Measurements from ENCODE around the gene ITGB4.
"Not testable (repeated sequence)": the region's sequence is repeated elsewhere in the genome, so short reads cannot be mapped to it uniquely, and the experiment has no call there.

The ITGB4 gene

DNA sequence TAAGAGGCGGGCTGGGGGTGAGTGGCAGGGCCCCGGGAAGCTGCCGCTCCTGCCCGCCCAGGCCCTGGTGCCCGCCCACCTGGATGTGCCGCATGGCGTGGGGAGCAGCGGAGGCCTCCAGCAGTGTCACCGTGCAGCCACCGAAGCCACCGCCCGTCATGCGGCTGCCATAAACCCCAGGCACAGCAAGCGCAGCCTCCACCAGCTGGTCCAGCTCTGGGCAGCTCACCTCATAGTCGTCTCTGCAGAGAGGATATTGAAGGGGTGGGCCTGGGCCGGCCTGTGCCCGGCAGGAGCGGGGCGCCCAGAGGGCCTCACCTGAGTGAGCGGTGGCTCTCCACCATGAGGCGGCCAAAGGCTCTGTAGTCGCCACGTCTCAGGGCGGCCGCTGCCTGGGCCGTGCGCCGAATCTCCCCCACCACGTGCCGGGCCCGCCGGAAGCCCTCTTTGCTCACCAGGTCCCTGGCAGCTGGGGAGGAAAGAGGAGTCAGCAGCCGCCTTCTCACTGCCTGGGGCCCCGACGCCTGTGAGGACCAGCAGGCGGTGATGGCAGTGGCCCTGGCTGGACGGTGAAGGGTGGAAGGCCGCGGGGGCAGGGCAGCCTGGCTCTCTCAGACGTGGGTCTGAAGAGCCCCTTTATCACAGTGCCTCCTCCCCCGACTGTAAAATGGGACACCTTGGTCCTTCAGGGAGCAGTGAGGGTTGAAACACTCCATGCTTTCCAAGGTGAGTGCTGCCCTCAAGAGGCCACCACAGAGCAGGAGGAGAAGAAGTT, 37.1 kb downstream of the ITGB4 start:
- TF ChIP-seq, protein P1, sequence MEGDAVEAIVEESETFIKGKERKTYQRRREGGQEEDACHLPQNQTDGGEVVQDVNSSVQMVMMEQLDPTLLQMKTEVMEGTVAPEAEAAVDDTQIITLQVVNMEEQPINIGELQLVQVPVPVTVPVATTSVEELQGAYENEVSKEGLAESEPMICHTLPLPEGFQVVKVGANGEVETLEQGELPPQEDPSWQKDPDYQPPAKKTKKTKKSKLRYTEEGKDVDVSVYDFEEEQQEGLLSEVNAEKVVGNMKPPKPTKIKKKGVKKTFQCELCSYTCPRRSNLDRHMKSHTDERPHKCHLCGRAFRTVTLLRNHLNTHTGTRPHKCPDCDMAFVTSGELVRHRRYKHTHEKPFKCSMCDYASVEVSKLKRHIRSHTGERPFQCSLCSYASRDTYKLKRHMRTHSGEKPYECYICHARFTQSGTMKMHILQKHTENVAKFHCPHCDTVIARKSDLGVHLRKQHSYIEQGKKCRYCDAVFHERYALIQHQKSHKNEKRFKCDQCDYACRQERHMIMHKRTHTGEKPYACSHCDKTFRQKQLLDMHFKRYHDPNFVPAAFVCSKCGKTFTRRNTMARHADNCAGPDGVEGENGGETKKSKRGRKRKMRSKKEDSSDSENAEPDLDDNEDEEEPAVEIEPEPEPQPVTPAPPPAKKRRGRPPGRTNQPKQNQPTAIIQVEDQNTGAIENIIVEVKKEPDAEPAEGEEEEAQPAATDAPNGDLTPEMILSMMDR (IDR thresholded peaks at IDR 0.05; ENCODE audit: insufficient read depth, low read length): no peak
- TF ChIP-seq, protein P2, sequence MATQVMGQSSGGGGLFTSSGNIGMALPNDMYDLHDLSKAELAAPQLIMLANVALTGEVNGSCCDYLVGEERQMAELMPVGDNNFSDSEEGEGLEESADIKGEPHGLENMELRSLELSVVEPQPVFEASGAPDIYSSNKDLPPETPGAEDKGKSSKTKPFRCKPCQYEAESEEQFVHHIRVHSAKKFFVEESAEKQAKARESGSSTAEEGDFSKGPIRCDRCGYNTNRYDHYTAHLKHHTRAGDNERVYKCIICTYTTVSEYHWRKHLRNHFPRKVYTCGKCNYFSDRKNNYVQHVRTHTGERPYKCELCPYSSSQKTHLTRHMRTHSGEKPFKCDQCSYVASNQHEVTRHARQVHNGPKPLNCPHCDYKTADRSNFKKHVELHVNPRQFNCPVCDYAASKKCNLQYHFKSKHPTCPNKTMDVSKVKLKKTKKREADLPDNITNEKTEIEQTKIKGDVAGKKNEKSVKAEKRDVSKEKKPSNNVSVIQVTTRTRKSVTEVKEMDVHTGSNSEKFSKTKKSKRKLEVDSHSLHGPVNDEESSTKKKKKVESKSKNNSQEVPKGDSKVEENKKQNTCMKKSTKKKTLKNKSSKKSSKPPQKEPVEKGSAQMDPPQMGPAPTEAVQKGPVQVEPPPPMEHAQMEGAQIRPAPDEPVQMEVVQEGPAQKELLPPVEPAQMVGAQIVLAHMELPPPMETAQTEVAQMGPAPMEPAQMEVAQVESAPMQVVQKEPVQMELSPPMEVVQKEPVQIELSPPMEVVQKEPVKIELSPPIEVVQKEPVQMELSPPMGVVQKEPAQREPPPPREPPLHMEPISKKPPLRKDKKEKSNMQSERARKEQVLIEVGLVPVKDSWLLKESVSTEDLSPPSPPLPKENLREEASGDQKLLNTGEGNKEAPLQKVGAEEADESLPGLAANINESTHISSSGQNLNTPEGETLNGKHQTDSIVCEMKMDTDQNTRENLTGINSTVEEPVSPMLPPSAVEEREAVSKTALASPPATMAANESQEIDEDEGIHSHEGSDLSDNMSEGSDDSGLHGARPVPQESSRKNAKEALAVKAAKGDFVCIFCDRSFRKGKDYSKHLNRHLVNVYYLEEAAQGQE (IDR thresholded peaks at IDR 0.05; ENCODE audit: insufficient replicate concordance, low read depth): no peak
- TF ChIP-seq GABPA (IDR thresholded peaks at IDR 0.05; ENCODE audit: low read depth) (no peak), SPI1 (IDR thresholded peaks at IDR 0.05; ENCODE audit: borderline replicate concordance, low read depth) (no peak), POLR2AphosphoS5 (IDR thresholded peaks at IDR 0.05; ENCODE audit: low read depth) (no peak)

DNA sequence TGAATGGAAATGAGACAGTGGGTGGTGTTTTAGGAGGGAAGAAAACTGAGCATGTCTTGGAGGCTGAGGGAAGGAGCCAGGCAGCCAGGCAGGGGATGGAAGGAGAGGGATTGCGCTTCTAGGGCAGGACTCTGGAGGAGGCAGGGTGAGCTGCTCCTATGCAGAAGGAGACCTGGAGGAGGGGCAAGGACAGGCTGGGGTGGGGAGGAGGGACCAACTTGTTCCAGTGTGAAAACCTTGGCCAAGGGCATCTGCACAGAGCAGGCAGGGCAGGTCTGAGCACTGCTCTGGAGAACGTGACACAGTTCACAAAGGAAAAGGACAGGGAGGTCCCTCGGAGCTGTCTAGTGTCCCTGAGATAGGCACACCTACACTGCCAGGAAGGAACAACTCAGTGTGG, 38.2 kb downstream of the ITGB4 start:
- Histone ChIP-seq H3K4me3 (replicated peaks; ENCODE audit: insufficient read depth, low read length) (no peak overlapping the region), H3K27me3 (ENCODE audit: insufficient read depth, poor library complexity, severe bottlenecking) (no peaks in the 10 kb centered on the region), H3K27ac (replicated peaks) (no peak overlapping the region)
- no peak for DNase-seq (ENCODE audit: low read depth in 1 of 2, low spot score in 1 of 2)
- no peak for TF ChIP-seq POLR2AphosphoS5 (IDR thresholded peaks at IDR 0.05; ENCODE audit: low read depth)
- TF ChIP-seq, protein P1 (IDR thresholded peaks at IDR 0.05; ENCODE audit: insufficient read depth, low read length): no peak
- TF ChIP-seq, protein P2 (IDR thresholded peaks at IDR 0.05; ENCODE audit: insufficient replicate concordance, low read depth): no peak

More for the DNA sequence above, 37.1 kb downstream of the ITGB4 start:
- H3K4me3 ChIP-seq (replicated peaks; ENCODE audit: insufficient read depth, low read length): no peak overlapping the region
- no peak overlapping the region for H3K27ac ChIP-seq (replicated peaks)
- no peak for DNase-seq (ENCODE audit: low read depth in 1 of 2, low spot score in 1 of 2)
- no peaks in the 10 kb centered on the region for H3K27me3 ChIP-seq (ENCODE audit: insufficient read depth, poor library complexity, severe bottlenecking)

DNA sequence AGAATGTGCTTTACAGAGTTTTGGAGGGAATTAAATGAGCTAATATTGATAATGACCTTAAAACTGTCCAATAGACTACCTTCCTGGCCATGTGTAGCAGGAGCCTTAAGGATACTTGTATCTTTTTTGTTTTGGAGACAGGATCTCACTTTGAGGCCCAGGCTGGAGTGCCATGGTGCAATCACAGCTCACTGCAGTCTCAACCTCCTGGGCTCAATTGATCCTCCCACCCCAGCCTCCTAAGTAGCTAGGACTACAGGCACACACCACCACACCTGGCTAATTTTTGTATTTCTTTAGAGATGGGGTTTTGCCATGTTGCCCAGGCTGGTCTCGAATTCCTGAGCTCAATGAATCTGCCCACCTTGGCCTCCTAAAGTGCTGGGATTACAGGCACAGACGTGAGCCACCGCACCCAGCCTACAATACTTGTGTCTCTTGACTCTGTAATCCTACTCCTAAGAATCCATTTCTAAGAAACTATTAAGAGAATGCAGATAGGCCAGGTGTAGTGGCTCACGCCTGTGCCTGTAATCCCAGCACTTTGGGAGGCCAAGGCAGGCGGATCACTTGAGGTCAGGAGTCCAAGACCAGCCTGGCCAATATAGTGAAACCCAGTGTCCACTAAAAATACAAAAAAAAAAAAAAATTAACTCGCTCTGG, 38.9 kb downstream of the ITGB4 start:
- H3K4me3 ChIP-seq (replicated peaks; ENCODE audit: insufficient read depth, low read length); H3K27ac ChIP-seq (replicated peaks); H3K27me3 ChIP-seq (ENCODE audit: insufficient read depth, poor library complexity, severe bottlenecking): not testable (repeated sequence)

DNA sequence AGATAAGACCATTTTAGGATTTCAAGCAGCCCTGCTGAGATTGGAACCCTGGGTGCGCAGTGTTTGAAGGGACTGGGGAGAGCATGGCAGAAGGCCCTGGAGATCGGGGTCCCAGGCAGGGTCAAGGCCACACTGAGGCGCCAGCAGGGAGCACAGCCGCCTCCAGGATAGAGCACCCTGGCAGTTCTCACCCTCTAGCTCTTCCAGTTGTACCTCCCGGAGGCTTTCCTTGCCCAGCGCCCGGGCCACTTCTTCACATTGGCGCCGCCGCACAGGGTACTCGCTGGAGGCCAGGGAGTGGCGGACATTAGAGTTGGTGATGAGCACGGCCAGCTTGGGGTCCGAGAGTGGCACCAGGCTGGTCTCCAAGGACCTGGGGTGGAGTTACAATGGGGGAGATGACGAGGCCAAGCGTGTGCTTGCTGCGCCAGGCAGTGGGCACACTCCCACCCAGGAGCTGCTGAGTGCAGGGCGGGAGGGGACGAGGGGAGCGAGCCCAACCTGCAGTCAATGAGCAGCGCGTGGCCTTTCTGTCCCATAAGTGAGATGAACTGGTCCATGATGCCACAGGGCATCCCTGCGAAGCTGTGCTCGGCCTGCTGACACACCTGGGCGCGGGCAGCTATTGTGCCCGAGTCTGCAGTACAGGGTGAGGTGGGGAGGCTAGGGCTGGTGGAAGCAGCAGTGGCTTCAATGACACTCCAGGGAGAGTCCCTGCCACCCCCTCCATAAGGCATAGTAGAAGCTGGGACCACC, 41.4 kb downstream of the ITGB4 start:
- Histone ChIP-seq H3K27ac (replicated peaks) (no peak overlapping the region), H3K4me3 (replicated peaks; ENCODE audit: insufficient read depth, low read length) (no peak overlapping the region), H3K27me3 (ENCODE audit: insufficient read depth, poor library complexity, severe bottlenecking) (no peaks in the 10 kb centered on the region)
- no peak for DNase-seq (ENCODE audit: low read depth in 1 of 2, low spot score in 1 of 2)
- TF ChIP-seq SPI1 (IDR thresholded peaks at IDR 0.05; ENCODE audit: borderline replicate concordance, low read depth) (no peak), GABPA (IDR thresholded peaks at IDR 0.05; ENCODE audit: low read depth) (no peak), POLR2AphosphoS5 (IDR thresholded peaks at IDR 0.05; ENCODE audit: low read depth) (no peak)
- TF ChIP-seq, protein P1 (IDR thresholded peaks at IDR 0.05; ENCODE audit: insufficient read depth, low read length): no peak
- TF ChIP-seq, protein P2 (IDR thresholded peaks at IDR 0.05; ENCODE audit: insufficient replicate concordance, low read depth): no peak

More for the DNA sequence above, 38.9 kb downstream of the ITGB4 start:
- DNase-seq (ENCODE audit: low read depth in 1 of 2, low spot score in 1 of 2): not testable (repeated sequence)

All from HL-60 (cell line).